ENCODE data around the gene KCNJ10. TPM values are rescaled to one million over a fixed set of nuclear protein-coding genes. Genes with fewer than 3 reads are reported as not detected.

Gene KCNJ10
- total and polyA plus RNA-seq, 2 donors (not counting 3 experiments of a cell fraction or from before 2014, with no cell fraction given) = not detected

- no TSS peak for BruUV-seq (replicated peaks)
- H3K4me2 ChIP-seq (ENCODE audit: insufficient read depth, low read length) = no peak overlapping the region
- H3K27ac ChIP-seq (ENCODE audit: insufficient read depth, low read depth, low read length) = no peak overlapping the region
- no peak overlapping the region for H3K9ac ChIP-seq (replicated peaks; ENCODE audit: extremely low read depth, insufficient read depth, low read length)
- no peaks in the 10 kb centered on the region for H3K79me2 ChIP-seq (ENCODE audit: control insufficient read depth, insufficient read depth, low read length)
- no peak overlapping the region for H2AFZ ChIP-seq (ENCODE audit: low read depth, low read length)
- no peaks in the 10 kb centered on the region for H3K9me3 ChIP-seq (replicated peaks; ENCODE audit: control insufficient read depth, insufficient read depth, low read length)
- no peak overlapping the region for H3K4me3 ChIP-seq (replicated peaks in 1 of 3; ENCODE audit: insufficient read depth in 1 of 3, low read depth in 1 of 3, low read length in 3 of 3)
- DNase-seq (ENCODE audit: low read depth, low spot score) (no peak), FAIRE-seq (no peak)
- H3K9me1 ChIP-seq (replicated peaks; ENCODE audit: control insufficient read depth, extremely low read depth, insufficient read depth, low read length) = no peaks in the 10 kb centered on the region
- peaks cover 14 to 24% of the 10 kb centered on the region in 2 experiments for H3K27me3 ChIP-seq (ENCODE audit: control insufficient read depth in 2 of 2, insufficient read depth in 2 of 2, low read length in 2 of 2)
- intact Hi-C loops (cut with micrococcal nuclease) (no loop called here), dilution Hi-C loops (cut with MboI; ENCODE audit: extremely low pct_ligation_motif_present, low sequenced_read_pairs) (no loop called here)
- ChIA-PET CTCF (interaction anchor here (1.1 kb wide), 1 partner anchor 36 kb away, joined by 3 read pairs; no protein-coding TSS in a partner anchor), POLR2A (no interaction called here)
- H3K36me3 ChIP-seq (ENCODE audit: control insufficient read depth in 2 of 2, extremely low read depth in 1 of 2, insufficient read depth in 2 of 2, low read length in 2 of 2) = no peaks in the 10 kb centered on the region
- H3K4me1 ChIP-seq (ENCODE audit: control insufficient read depth, extremely low read depth, insufficient read depth, low read length) = no peaks in the 10 kb centered on the region
- TF ChIP-seq GATA2 (IDR thresholded peaks at IDR 0.05; ENCODE audit: insufficient read depth, insufficient read length, low read depth, low read length) = no peak
- TF ChIP-seq POLR2AphosphoS5 (IDR thresholded peaks at IDR 0.05; ENCODE audit: insufficient read depth, low read depth, low read length) = no peak
- no peak for TF ChIP-seq EZH2 (IDR thresholded peaks at IDR 0.05; ENCODE audit: borderline replicate concordance, low read depth, low read length, severe bottlenecking)
- TF ChIP-seq JUN (IDR thresholded peaks at IDR 0.05; ENCODE audit: borderline replicate concordance, insufficient read depth, insufficient read length, low read depth) = no peak
- no peak for TF ChIP-seq FOS (IDR thresholded peaks at IDR 0.05; ENCODE audit: borderline replicate concordance, insufficient read depth, low read length)
- no peak for TF ChIP-seq CTCF (IDR thresholded peaks at IDR 0.05; ENCODE audit: extremely low read depth in 1 of 2, insufficient read depth in 1 of 2, low read depth in 1 of 2, low read length in 2 of 2)
- TF ChIP-seq POLR2A (IDR thresholded peaks at IDR 0.05; ENCODE audit: low read depth, low read length) = no peak
- H4K20me1 ChIP-seq (replicated peaks; ENCODE audit: control insufficient read depth, extremely low read depth, insufficient read depth, low read length) = no peaks in the 10 kb centered on the region
These were observed 26.4 kb downstream of the KCNJ10 start for GRCh38 chr1:160043543-160043942.

Data from endothelial cell of umbilical vein (primary cell).